HEK293 (cell line): ENCODE measurements around the gene LRIT1.

Experiments used
- CTCF ChIA-PET: fragments of 350-600 bp; formaldehyde crosslinking; extraction: SDS; loops from one replicate; lab custom pipeline; 2021; ENCODE audit warnings: antibody characterized with exemption; lab: Yijun Ruan, JAX
- POLR2A ChIA-PET: fragments of 300-600 bp; formaldehyde crosslinking; extraction: SDS; loops from one replicate; lab custom pipeline; 2020; ENCODE audit warnings: antibody characterized with exemption, inconsistent platforms; lab: Yijun Ruan, JAX
- H3K27ac ChIP-seq: fragments of 200-500 bp; sonication (Bioruptor generic); 2 replicates; pipeline ENCODE4 v1.5.1; 2014; ENCODE audit warnings: low read depth, low read length, control low read depth, inconsistent platforms; ENCODE audit errors: extremely low read depth
- H3K36me3 ChIP-seq, 2 experiments: fragments of 200-500 bp in 1 of 2; sonication (Bioruptor generic) in 1 of 2; 1 replicate in 1 of 2; 2 replicates in 1 of 2; pipeline ENCODE4 v1.5.1; 2014 to 2017; ENCODE audit warnings: inconsistent platforms in 2 of 2, low read length in 2 of 2; ENCODE audit not compliant: control insufficient read depth in 2 of 2, insufficient read depth in 1 of 2
- H3K4me1 ChIP-seq: fragments of 200-500 bp; sonication (Bioruptor generic); 2 replicates; pipeline ENCODE4 v1.5.1; 2014; ENCODE audit warnings: mild to moderate bottlenecking, low read length, inconsistent platforms; ENCODE audit not compliant: control insufficient read depth, insufficient read depth
- H3K4me3 ChIP-seq: 2 replicates; pipeline ENCODE4 v1.5.1; 2011; ENCODE audit warnings: low read depth, mild to moderate bottlenecking, control low read depth, low read length, moderate library complexity
- H3K9me3 ChIP-seq: fragments of 200-500 bp; sonication (Bioruptor generic); 2 replicates; pipeline ENCODE4 v1.5.1; 2014; ENCODE audit warnings: low read depth, low read length, inconsistent platforms; ENCODE audit not compliant: control insufficient read depth, insufficient read depth
- ATF2 ChIP-seq: fragments of 450-650 bp; formaldehyde crosslinking; IDR thresholded peaks from 2 replicates; pipeline ENCODE4 v1.5.1; 2016; ENCODE audit warnings: missing biosample characterization, missing genetic modification characterization, low read depth
- GLI4 ChIP-seq: fragments of 450-650 bp; formaldehyde crosslinking; IDR thresholded peaks from 2 replicates; pipeline ENCODE4 v1.5.1; 2016; ENCODE audit warnings: missing biosample characterization, missing genetic modification characterization
- OVOL3 ChIP-seq: fragments of 450-650 bp; formaldehyde crosslinking; IDR thresholded peaks from 2 replicates; pipeline ENCODE4 v1.5.1; 2016; ENCODE audit warnings: missing biosample characterization, missing genetic modification characterization
- PRDM4 ChIP-seq: fragments of 450-650 bp; formaldehyde crosslinking; IDR thresholded peaks from 2 replicates; pipeline ENCODE4 v1.5.1; 2017; ENCODE audit warnings: missing biosample characterization, missing genetic modification characterization
- SP7 ChIP-seq: fragments of 450-650 bp; formaldehyde crosslinking; IDR thresholded peaks from 2 replicates; pipeline ENCODE4 v1.5.1; 2016; ENCODE audit warnings: missing biosample characterization, missing genetic modification characterization
- ZBTB49 ChIP-seq: fragments of 450-650 bp; formaldehyde crosslinking; IDR thresholded peaks from 2 replicates; pipeline ENCODE4 v1.5.1; 2016; ENCODE audit warnings: missing biosample characterization, missing genetic modification characterization, low read depth
- ZNF157 ChIP-seq: fragments of 450-650 bp; formaldehyde crosslinking; IDR thresholded peaks from 2 replicates; pipeline ENCODE4 v1.5.1; 2016; ENCODE audit warnings: missing biosample characterization, missing genetic modification characterization
- ZNF214 ChIP-seq: fragments of 450-650 bp; formaldehyde crosslinking; IDR thresholded peaks from 2 replicates; pipeline ENCODE4 v1.5.1; 2017; ENCODE audit warnings: missing biosample characterization, mild to moderate bottlenecking, missing genetic modification characterization, borderline replicate concordance
- ZNF350 ChIP-seq: fragments of 450-650 bp; formaldehyde crosslinking; IDR thresholded peaks from 2 replicates; pipeline ENCODE4 v1.5.0; 2017; ENCODE audit warnings: missing biosample characterization, mild to moderate bottlenecking, missing genetic modification characterization
- ZNF513 ChIP-seq: fragments of 450-650 bp; IDR thresholded peaks from 2 replicates; pipeline ENCODE4 v1.5.1; 2018; ENCODE audit warnings: missing biosample characterization, missing genetic modification characterization
- ZNF600 ChIP-seq: fragments of 450-650 bp; formaldehyde crosslinking; IDR thresholded peaks from 2 replicates; pipeline ENCODE4 v1.5.1; 2016; ENCODE audit warnings: missing biosample characterization, missing genetic modification characterization
- ZNF610 ChIP-seq: fragments of 450-650 bp; formaldehyde crosslinking; IDR thresholded peaks from 2 replicates; pipeline ENCODE4 v1.5.1; 2016; ENCODE audit warnings: missing biosample characterization, missing genetic modification characterization, borderline replicate concordance
- ZNF621 ChIP-seq: fragments of 450-650 bp; formaldehyde crosslinking; IDR thresholded peaks from 2 replicates; pipeline ENCODE4 v1.5.1; 2017; ENCODE audit warnings: missing biosample characterization, missing genetic modification characterization
- ZNF623 ChIP-seq: fragments of 450-650 bp; formaldehyde crosslinking; IDR thresholded peaks from 2 replicates; pipeline ENCODE4 v1.5.1; 2016; ENCODE audit warnings: missing biosample characterization, missing genetic modification characterization
- ZNF624 ChIP-seq: fragments of 450-650 bp; formaldehyde crosslinking; IDR thresholded peaks from 2 replicates; pipeline ENCODE4 v1.5.1; 2017; ENCODE audit warnings: missing biosample characterization, missing genetic modification characterization
- ZNF660 ChIP-seq: fragments of 450-650 bp; IDR thresholded peaks from 2 replicates; pipeline ENCODE4 v1.5.1; 2018; ENCODE audit warnings: missing biosample characterization, mild to moderate bottlenecking, missing genetic modification characterization
- ZSCAN4 ChIP-seq: fragments of 450-650 bp; formaldehyde crosslinking; IDR thresholded peaks from 2 replicates; pipeline ENCODE4 v1.5.1; 2017; ENCODE audit warnings: missing biosample characterization, missing genetic modification characterization

Gene LRIT1

GRCh38 chr10:84256510-84257342, 15.4 kb upstream of the LRIT1 start:
- POLR2A ChIA-PET: no interaction called here
- CTCF ChIA-PET: interaction anchor here (0.5 to 2.4 kb wide), 16 partner anchors 11 to 1208 kb away, joined by 3 to 18 read pairs (median 3); partner anchors contain the start of genes GPR15LG and RGR
- Histone ChIP-seq H3K9me3 (no peaks in the 10 kb centered on the region), H3K27ac (no peak overlapping the region), H3K4me1 (no peaks in the 10 kb centered on the region), H3K36me3 (no peaks in the 10 kb centered on the region), H3K4me3 (no peak overlapping the region)
- TF ChIP-seq ZNF350 (tag by site-specific recombination) (no peak), GLI4 (no peak), ZBTB49 (tag by site-specific recombination) (no peak), ZNF610 (no peak)

GRCh38 chr10:84254552-84255478, 13.5 kb upstream of the LRIT1 start:
- TF ChIP-seq SP7 (tag by site-specific recombination) (no peak), OVOL3 (tag by site-specific recombination) (no peak), ATF2 (tag by site-specific recombination) (no peak), ZNF157 (no peak)
- H3K4me1 ChIP-seq: no peaks in the 10 kb centered on the region
- POLR2A ChIA-PET: interaction anchor here (0.7 kb wide), 1 partner anchor 255 kb away, joined by 4 read pairs; no protein-coding TSS in a partner anchor
- no peak overlapping the region for H3K4me3 ChIP-seq
- H3K9me3 ChIP-seq: no peaks in the 10 kb centered on the region
- H3K36me3 ChIP-seq: no peaks in the 10 kb centered on the region
- H3K27ac ChIP-seq: no peak overlapping the region
- CTCF ChIA-PET: interaction anchor here (0.9 to 2.1 kb wide), 3 partner anchors 9 to 282 kb away, joined by 3 to 8 read pairs (median 5); no protein-coding TSS in a partner anchor

GRCh38 chr10:84248794-84249193, 7.4 kb upstream of the LRIT1 start:
- Histone ChIP-seq H3K27ac (no peak overlapping the region), H3K9me3 (no peaks in the 10 kb centered on the region)
- POLR2A ChIA-PET: no interaction called here
- TF ChIP-seq ZNF660: no peak
- no peak for TF ChIP-seq ZNF621
- no peak for TF ChIP-seq ZNF624 (tag by site-specific recombination)
- TF ChIP-seq ZNF623 (tag by site-specific recombination): no peak
- no peak for TF ChIP-seq PRDM4
- no peak for TF ChIP-seq ZNF600
- no peak for TF ChIP-seq ZNF513 (tag by site-specific recombination)
- TF ChIP-seq ZNF214 (tag by site-specific recombination): no peak
- no peak for TF ChIP-seq GLI4
- no peak for TF ChIP-seq ZSCAN4
- TF ChIP-seq, all 188 proteins: peak for 0
- H3K4me3 ChIP-seq: no peak overlapping the region
- no peaks in the 10 kb centered on the region for H3K4me1 ChIP-seq
- no peaks in the 10 kb centered on the region for H3K36me3 ChIP-seq
- CTCF ChIA-PET: interaction anchor here (0.6 kb wide), 1 partner anchor 48 kb away, joined by 3 read pairs; no protein-coding TSS in a partner anchor
